Fibroblast of gingiva (primary cell): ENCODE results near the gene S100G.

Experiments used
- DNase-seq: peaks from one replicate; pipeline ENCODE4 v3.0.0-alpha.2; 2011; ENCODE audit warnings: low read depth

Gene S100G

DNA sequence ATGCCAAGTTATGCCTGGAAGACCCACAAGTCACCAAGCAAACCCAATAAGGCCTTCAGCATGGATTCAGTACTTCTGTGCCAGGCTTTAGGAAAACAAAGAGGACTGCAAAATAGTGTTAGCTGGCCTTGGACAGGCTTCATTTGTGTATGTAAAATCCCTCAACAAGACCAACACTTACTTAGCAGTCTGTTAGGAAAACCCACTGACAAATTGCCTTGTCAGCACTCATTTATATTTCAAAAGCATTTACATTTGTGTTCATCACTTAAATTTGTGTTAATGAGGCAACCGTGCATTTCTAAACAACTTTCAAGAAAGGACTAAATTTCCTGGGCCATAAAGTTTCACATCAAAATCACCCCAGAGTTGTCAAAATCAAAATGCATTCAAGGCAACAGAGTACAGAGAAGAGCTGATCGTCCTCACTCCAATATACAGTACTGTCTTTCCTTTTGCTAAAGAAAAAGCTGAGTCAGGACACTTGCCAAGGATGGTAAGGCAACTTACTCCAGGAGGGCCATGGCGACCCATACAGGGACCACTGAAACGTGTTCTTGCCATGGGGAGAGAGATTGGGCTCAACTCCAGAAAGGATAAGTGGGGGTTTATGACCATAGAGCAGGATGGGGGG lies 1.6 kb downstream of the S100G start:
- DNase-seq = no peak

DNA sequence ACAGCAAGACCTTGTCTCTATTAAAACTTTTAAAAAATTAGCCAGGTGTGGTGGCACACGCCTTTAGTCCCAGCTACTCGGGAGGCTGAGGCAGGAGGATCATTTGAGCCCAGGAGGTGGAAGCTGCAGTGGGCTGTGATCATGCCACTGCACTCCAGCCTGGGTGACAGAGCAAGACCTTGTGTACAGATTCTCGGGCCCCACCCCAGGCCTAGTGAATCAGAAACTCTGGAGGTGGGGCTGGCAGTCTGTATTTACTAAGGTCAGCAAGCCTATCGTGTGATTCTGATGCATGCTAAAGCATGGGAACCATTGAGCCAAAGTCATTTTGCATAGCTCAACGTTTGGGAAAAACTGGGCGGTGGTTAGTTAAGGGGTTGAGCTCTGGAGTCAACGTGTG lies 3.5 kb downstream of the S100G start:
- no peak for DNase-seq

DNA sequence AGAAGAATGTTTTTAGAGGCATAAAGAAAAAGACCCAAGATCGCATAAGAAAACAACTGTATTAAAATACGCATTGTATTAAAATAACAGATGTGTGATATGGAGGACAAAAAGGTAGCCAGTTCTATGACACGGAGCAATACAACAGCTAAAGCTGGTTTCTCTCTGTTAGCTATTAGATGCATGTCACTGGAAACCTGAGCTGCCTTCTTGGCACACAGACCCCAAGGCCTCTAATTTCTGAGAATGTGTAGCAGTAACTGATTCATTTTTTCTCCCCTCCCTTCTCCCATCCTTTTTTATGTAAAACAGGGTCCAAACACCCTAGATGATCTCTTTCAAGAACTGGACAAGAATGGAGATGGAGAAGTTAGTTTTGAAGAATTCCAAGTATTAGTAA lies 4.1 kb downstream of the S100G start:
- DNase-seq = peak; percentile 15

DNA sequence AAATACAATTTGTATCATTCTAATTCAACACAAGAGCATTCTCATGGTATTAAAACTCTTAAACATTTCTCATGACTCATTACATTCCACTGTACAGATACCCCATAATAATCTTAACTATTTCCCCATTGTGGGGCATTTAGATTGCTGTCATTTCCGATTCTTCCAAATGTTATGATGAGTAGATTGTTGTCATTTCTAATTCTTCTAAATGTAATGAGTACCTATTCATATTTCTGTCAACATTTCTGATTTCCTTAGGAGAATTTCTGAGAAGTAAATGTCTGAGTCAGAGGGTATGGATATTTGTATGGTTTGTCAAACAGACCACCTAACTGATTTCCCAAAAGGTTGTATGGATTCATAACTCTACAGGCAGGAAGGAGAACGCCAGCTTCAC lies 8.3 kb downstream of the S100G start:
- DNase-seq = no peak

DNA sequence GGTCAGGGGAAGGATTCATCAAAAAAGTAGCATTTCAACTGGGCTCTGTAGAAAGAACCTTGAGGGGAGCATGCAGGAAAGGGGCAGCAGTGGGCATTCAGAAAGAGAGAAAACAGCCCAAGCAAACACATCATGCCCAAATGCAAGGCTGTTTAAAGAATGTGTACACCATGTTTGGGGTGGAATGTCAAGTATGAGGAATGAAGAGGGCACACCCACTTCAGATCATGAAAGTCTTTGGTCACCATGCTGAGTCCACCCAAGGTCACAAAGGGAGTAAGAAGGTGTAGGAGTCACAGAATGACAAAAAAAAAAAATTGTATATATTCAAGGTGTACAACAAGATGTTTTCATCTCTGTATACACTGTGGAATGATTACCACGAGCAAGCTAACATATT lies 9.4 kb downstream of the S100G start:
- no peak for DNase-seq

DNA sequence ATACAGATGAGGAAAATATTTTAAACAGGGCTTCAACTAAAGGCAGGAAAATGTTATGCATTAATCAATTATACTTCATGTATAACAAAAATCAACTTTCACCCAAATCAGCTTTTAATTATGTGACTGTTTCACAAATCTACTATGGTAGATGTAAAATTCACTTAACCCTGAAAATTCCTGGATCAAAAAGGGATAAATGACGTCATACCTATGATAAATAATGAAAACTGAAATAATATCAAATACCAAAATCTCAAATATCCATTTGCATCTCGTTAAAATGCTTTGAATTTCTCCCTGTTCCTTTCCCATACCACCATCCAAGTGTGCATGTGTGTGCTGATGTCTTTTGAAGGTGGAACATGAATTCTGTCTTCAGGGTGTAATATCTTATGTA lies 11.5 kb downstream of the S100G start:
- DNase-seq = no peak

DNA sequence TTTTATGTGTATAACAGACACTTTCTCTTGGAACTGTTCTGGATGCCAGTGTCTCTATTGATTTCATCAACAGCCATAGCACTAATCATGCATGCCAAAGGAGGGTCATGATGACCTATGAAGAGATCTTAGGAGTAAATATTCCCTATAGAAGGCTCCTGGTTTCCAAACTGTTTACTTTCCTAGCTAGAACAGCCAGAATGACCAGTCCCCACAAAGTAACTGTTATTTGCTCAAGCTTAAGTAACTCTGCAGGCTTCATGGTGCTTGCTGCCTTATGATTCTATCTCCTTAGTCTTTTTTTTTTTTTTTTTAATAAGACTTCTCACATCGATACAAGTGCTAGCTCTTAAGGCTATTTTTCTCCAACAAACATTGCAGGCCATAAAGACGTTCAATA lies 12.4 kb downstream of the S100G start:
- DNase-seq = no peak

DNA sequence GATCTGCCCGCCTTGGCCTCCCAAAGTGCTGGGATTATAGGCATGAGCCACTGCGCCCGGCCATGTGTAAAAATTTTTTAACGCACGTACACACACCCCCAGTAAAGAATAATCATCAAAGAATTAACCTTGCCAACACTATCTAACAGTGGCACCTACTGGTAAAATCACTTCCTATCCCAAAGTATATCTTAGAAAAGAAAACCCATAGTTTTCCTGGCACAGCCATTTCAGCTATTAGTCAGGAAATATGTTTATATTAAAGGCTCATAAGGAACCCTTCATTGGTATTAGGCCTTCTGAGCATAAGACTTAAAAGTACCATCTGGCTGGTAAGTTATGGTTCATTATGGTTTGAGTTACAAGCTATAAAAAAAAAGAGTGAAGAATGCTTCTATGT lies 14.1 kb downstream of the S100G start:
- DNase-seq = peak; percentile 2

DNA sequence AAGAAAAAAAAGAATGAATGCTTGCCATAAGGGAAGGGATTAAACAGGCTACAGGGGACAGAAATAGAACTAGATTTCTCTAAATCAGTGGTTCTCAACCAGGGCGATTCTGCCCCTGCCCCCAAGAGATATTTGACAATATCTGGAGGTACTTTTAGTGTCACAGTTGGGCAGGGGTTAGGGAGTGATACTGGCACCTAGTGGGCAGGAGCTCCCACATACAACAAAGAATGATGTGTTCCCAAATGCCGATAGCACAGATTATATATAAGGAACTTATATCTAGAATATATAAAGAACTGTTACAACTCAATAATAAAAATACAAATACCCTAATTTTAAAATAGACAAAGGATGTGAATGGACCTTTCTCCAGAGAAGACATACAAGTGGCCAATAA lies 14.7 kb downstream of the S100G start:
- no peak for DNase-seq

DNA sequence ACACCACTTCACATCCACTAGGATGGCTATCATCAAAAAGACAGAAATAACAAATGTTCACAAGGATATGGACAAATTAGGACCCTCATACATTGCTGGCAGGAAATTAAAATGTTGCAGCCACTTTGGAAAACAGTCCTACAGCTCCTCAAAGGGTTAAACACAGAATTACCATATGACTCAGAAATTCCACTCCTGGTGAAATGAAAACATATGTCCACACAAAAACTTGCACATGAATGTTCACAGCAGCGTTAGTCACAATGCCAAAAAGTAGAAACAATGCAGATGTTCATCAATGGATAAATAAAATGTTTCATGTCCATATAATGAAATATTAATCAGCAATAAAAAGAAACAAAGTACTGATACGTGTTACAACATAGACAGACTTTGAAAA lies 15.1 kb downstream of the S100G start:
- DNase-seq = peak; percentile 63

DNA sequence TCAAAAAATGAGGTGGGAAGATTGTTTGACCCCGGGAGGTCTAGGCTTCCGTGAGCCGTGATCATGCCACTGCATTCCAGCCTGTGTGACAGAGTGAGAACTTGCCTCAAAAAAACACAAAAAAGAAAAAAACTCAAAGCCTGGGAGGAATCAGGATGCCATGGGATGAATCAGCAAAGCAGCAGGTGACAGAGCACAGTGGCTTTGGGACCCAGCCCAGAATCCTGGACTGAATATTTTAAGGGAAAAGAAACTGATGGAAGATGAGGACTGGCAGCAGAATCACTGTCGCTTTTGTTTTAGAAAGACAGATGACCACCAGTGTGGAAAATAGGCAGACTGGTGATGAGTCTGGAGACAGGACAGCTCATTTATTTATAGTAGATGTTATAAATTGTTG lies 16.6 kb downstream of the S100G start:
- DNase-seq = peak; percentile 3

DNA sequence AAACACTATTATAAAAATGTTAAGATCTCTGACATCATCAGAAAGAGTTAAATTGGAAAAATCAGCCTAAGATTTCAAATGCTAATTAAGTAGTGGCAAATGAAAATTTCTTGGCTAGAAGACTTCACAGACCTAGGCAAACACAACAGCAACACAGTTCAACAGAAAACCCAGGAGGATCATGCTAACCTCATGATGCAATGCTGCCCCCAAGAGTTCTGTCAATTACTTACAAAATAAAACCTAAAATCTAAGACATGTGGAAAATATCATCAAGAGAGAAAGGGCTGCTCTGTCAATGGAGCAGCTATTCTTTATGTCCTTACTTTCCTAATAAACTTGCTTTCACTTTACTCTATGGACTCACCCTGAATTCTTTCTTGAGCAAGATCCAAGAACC lies 21.0 kb downstream of the S100G start:
- DNase-seq = peak; percentile 55

DNA sequence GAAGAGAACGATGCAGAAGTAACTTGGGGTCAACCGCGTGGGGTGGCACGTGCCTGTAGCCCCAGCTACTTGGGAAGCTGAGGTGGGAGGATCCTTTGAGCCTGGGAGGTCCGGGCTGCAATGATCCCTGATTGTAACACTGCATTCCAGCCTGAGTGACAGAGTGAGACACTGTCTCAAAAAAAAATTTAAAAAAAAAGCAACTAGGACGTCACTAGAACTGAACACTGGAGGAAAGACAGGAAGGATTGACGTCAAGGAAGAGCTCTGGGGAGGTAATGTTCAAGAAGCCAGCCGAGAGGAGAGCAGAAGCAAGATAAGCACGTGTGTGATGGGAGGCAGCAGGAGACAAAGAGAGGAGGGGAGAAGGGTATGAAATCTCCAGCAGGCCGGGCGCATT lies 28.7 kb downstream of the S100G start:
- DNase-seq = no peak

DNA sequence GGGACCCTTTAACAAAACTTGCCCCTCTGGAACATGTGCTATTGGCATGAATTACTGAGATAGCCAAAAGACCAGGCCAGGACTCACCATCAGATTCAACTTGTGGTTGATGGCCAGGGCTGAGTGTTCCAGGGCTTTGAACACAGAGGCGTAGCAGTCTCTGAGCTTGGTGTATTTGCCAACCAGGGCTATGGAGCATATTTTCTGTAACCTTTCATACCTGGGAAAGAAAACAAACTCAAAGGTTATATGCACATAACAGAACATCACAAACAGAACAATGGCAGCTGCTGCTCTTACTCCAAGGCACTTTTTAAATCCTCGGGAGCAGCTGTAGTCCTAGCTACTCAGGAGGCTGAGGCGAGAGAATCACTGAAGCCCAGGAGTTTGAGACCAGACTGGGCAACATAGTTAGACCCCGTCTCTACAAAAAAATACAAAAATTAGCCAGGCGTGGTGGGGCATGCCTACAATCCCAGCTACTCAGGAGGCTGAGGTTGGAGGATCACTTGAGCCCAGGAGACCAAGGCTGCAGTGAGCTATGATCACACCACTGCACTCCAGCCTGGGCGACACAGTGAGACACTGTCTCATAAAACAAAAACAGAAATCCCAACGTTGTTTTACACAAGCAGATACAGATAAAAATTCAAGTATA lies 33.2 kb downstream of the S100G start:
- DNase-seq = no peak

DNA sequence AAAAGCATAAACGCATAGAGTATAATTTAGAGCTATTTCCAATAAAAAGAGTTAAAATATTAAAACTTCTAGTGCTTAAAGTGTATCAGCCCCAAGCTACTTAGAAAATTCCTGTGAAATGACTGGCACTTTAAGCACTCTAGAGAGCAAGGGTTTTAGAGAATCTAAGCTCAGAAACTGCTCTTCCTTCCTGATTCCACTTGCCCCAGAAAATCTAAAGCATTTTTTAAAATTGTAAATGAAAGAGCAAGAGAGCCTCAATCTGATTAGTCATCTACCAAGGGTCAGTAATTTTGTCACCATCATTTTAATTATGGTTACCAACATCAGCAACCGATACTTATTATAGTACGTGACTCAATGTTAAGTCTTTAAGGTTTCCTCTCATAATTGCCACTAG lies 37.6 kb downstream of the S100G start:
- no peak for DNase-seq

DNA sequence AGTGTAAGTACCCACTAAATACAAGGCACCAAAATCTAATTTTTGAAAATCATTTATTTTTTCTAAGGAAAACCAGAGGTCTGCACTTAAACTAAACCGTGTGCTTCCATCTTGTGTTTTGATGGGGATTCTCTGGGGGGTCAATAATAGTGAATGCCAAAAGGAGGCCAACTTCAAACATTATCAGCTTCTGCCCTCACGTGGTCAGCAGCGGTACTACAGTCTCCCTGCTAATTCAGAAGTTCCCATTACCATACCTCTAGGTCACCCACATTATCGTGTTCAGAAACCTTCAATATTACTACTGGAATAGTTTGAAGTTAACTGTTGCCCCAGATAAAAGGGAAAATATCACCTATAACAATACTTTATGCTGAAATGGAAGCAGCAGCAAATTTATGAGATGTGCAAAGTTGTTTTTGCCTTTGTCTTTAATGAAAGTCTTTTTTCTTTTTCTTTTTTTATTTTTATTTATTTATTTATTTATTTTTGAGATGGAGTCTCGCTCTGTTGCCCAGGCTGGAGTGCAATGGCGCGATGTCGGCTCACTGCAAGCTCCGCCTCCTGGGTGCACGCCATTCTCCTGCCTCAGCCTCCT lies 45.2 kb downstream of the S100G start:
- peak; percentile 7 for DNase-seq

DNA sequence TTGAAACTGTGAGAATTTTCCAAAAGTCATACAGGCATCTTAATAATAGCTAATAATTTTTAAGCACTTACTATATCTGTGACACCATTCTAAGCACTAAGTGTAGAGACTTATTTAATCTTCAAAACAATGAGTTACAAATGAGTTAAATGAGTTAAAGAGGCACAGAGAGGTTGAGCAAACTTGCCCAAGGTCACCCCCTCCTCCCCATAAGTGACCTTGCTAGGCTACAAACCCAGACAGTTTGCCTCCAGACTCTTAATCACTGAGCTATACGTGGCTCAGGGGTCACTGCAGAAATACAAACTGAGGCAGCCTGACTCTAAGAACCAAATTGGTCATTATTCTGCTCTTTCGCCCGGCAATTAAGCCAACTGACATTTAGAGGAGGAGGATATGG lies 47.0 kb downstream of the S100G start:
- no peak for DNase-seq

DNA sequence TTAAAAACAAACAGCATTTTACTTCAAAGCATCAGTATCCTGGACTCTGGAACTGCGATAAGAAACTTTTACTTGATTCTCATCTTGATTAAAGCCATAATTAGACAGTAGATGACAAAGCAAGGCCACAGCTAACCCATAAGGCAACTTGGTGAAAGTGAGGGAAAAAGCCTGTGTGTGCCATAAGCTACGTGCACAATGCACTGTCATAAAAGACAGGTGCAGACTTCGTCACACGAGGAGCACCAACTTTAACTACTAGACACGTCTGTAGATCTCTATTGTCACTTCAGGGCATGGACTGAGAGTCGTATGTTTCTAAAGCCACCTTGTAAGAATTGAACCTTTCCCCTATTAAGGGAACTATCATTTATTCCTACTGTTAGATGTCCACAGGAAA lies 49.4 kb downstream of the S100G start:
- no peak for DNase-seq

DNA sequence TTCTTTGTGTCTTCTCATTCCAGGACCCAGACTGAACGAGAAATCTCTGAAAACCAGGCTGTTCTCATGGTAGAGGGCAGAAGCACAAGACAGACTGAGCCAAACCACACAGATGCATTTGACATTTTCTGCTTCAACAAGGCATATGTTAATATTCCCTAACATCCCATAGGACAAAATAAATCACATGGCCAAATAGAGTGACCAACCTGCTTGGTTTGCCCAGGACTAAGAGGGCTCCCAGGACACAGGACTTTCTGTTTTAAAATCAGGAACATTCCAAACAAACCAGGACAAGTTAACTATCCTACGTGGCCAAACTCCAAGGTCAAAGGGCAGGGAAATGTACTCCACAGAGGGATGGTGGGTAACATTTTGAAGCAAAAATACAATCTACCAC lies 50.8 kb downstream of the S100G start:
- no peak for DNase-seq

DNA sequence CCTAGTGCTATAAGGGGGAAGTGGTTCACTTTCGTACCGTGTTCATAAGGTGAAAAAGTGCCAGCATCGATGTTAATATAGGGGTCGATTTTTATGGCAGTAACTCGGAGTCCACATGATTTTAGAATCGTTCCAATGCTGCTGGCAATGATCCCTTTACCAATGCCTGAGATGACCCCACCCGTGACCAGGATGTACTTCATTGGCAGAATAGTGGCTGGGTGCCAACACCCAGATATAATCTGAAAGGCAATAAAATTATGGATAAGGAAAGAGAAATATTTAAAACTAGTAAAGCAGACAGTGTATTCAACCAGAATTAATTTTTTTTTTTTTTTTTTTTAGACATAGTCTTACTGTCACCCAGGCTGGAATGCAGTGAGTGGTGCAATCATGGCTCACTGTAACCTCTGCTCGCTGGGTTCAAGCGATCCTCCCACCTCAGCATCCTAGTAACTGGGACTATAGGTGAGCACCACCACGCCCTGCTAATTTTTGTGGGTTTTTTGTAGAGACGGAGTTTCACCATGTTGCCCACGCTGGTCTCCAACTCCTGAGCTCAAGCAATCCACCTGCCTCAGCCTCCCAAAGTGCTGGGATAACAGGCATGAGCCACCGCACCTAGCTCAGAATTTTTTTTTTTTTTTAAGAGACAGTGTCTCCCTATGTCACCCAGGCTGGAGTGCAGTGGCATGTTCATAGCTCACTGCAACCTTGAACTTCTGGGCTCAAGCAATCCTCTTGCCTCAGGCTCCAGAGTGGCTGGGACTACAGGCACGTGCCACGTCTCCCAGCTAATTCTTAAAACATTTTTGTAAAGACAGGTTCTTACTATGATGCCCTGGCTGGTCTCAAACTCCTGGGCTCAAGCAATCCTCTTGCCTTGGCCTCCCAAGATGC lies 53.0 kb downstream of the S100G start:
- no peak for DNase-seq
